Adrenal gland (tissue), 12 donors: Measurements from ENCODE around the gene DYNC1LI1. TPM values are rescaled to one million over a fixed set of nuclear protein-coding genes. Genes with fewer than 3 reads are reported as not detected.

Experiments used
- DNase-seq, 7 donors: peaks; one replicate each; pipeline ENCODE4 v3.0.0-alpha.2; 2019 to 2020
- H3K27ac ChIP-seq, 5 donors: fragments of 200-600 bp; sonication (generic) in 4 of 5; 1 replicate in 3 of 5; 2 replicates in 2 of 5; pipeline versions ENCODE4 v1.5.1 to v1.8.0; 2016 to 2020; ENCODE audit warnings: mild to moderate bottlenecking in 1 of 5
- H3K27me3 ChIP-seq: fragments of 200-600 bp; 2 replicates; pipeline ENCODE4 v1.8.0; 2021
- H3K36me3 ChIP-seq, 2 donors: fragments of 200-600 bp; replicated peaks in 1 of 2; 1 replicate in 1 of 2; 2 replicates in 1 of 2; pipeline versions ENCODE4 v1.5.1 to v1.8.0; 2018 to 2022
- H3K4me1 ChIP-seq, 2 donors: fragments of 200-600 bp; replicated peaks in 1 of 2; 1 replicate in 1 of 2; 2 replicates in 1 of 2; pipeline versions ENCODE4 v1.5.1 to v1.8.0; 2018 to 2021
- H3K4me3 ChIP-seq, 4 donors: fragments of 200-600 bp; sonication (generic) in 3 of 4; one replicate each; pipeline ENCODE4 v1.5.1; 2016 to 2018
- H3K9me3 ChIP-seq, 3 donors: fragments of 200-600 bp; sonication (generic) in 1 of 3; replicated peaks in 1 of 3; 1 replicate in 2 of 3; 2 replicates in 1 of 3; pipeline versions ENCODE4 v1.5.1 to v1.8.0; 2016 to 2021
- CTCF ChIP-seq, 6 experiments: fragments of 450-650 bp in 4 of 6; fragments of 200-600 bp in 2 of 6; sonication (generic) in 1 of 6; IDR thresholded peaks; 1 replicate in 5 of 6; 2 replicates in 1 of 6; pipeline versions ENCODE4 v1.5.1 to v1.8.0; 2016 to 2021; ENCODE audit warnings: antibody characterized with exemption in 6 of 6, mild to moderate bottlenecking in 2 of 6, moderate library complexity in 1 of 6
- POLR2A ChIP-seq, 2 donors: fragments of 450-650 bp; IDR thresholded peaks; one replicate each; pipeline ENCODE4 v1.6.1; 2017; ENCODE audit warnings: antibody characterized with exemption in 2 of 2, mild to moderate bottlenecking in 2 of 2, moderate library complexity in 1 of 2
- WGBS, 4 donors: extraction: QIAGEN DNeasy Blood & Tissue Kit in 2 of 4; methylation state at CpG; one replicate each; pipeline versions ENCODE4 v1.1.5 to v1.1.7; 2013 to 2017; 5-methylcytosine and 5-hydroxymethylcytosine counted together
- intact Hi-C, 2 donors: fragments of 100-400 bp; cut with DNase I; formaldehyde crosslinking; loops; one replicate each; pipeline versions ENCODE4 v1.14.1 to v1.15.0; 2022 to 2023
- polyA plus RNA-seq, 3 donors: library from polyadenylated mRNA; stranded (reverse); fragments of 200-250 nt in 2 of 3; fragments of 350-450 nt in 1 of 3; fragmentation: Illumina TruSeq in 1 of 3; extraction: RNeasy Lipid Tissue Mini Kit (QIAGEN cat#74804) in 1 of 3; gene quantifications; one replicate each; pipeline ENCODE4 v1.2.3, GENCODE V29; 2013 to 2014
- total RNA-seq, 9 donors: library from RNA; depleted of rRNA in 4 of 9; stranded (reverse); fragments of >200 nt in 4 of 9; fragments of 120-200 nt in 1 of 9; fragmentation: NEBNext Ultra II Directional in 1 of 9; extraction: Animal tissue kit (Norgen Biotek cat#: 25700) in 1 of 9; gene quantifications; one replicate each; pipeline versions ENCODE4 v1.1.0 to v1.2.4, GENCODE V29; 2013 to 2023
- donor health status: healthy with polysubstance abuse.
- donor health status: Bipolar disorder and iron deficiency.
- donor health status: DM: yes; HTN: yes; CAD: no.
- donor health status: DM: no; HTN: no; CAD: no.
- donor health status: DM: no; HTN: no; CAD: no.
- donor health status: DM: yes; HTN: yes; CAD: no.

Gene DYNC1LI1
- total and polyA plus RNA-seq, 12 donors, result 9.8 to 63.7 (median 18.1) TPM

GRCh38 chr3:32500231-32500630 lies 70.4 kb downstream of the DYNC1LI1 start:
- no peak for DNase-seq
- WGBS, 4 donors, result 69 to 78% (median 72%) methylated on average over 2 of the region's 2 CpGs
- H3K27me3 ChIP-seq, result no peaks in the 10 kb centered on the region
- peaks cover 4 to 17% of the 10 kb centered on the region in 2 donors for H3K4me1 ChIP-seq
- intact Hi-C loops, result no loop called here
- TF ChIP-seq CTCF (IDR thresholded peaks at IDR 0.05) (no peak), POLR2A (IDR thresholded peaks at IDR 0.05) (no peak)
- H3K4me3 ChIP-seq, result no peak overlapping the region
- H3K27ac ChIP-seq, result no peak overlapping the region
- H3K36me3 ChIP-seq, result no peaks in the 10 kb centered on the region
- no peaks in the 10 kb centered on the region for H3K9me3 ChIP-seq

GRCh38 chr3:32499585-32499984 lies 71.1 kb downstream of the DYNC1LI1 start:
- Histone ChIP-seq H3K4me3 (no peak overlapping the region), H3K27me3 (no peaks in the 10 kb centered on the region), H3K27ac (no peak overlapping the region), H3K4me1 (peaks cover 4 to 17% of the 10 kb centered on the region in 2 donors), H3K9me3 (no peaks in the 10 kb centered on the region), H3K36me3 (no peaks in the 10 kb centered on the region)
- 92 to 98% (median 96%) methylated on average over 2 of the region's 2 CpGs for WGBS, 4 donors
- intact Hi-C loops, result no loop called here
- TF ChIP-seq POLR2A (IDR thresholded peaks at IDR 0.05), result no peak
- TF ChIP-seq CTCF (IDR thresholded peaks at IDR 0.05), result no peak
- DNase-seq, result no peak

GRCh38 chr3:32498992-32499391 lies 71.7 kb downstream of the DYNC1LI1 start:
- Histone ChIP-seq H3K4me1 (peaks cover 4 to 17% of the 10 kb centered on the region in 2 donors), H3K9me3 (no peaks in the 10 kb centered on the region), H3K27me3 (no peaks in the 10 kb centered on the region), H3K27ac (no peak overlapping the region), H3K36me3 (no peaks in the 10 kb centered on the region), H3K4me3 (no peak overlapping the region)
- 92 to 97% (median 93%) methylated on average over 3 of the region's 3 CpGs for WGBS, 4 donors
- TF ChIP-seq POLR2A (IDR thresholded peaks at IDR 0.05) (no peak), CTCF (IDR thresholded peaks at IDR 0.05) (no peak)
- intact Hi-C loops, result no loop called here
- DNase-seq, result no peak

GRCh38 chr3:32498252-32498651 lies 72.4 kb downstream of the DYNC1LI1 start:
- Histone ChIP-seq H3K27ac (peak overlapping the region in 1 of 5 donors; percentile 30), H3K36me3 (no peaks in the 10 kb centered on the region), H3K4me1 (peaks cover 10 to 23% of the 10 kb centered on the region in 2 donors), H3K27me3 (no peaks in the 10 kb centered on the region), H3K9me3 (no peaks in the 10 kb centered on the region), H3K4me3 (no peak overlapping the region)
- WGBS, 4 donors, result 79 to 93% (median 81%) methylated on average over 3 of the region's 3 CpGs
- intact Hi-C loops, result no loop called here
- DNase-seq, result no peak
- TF ChIP-seq POLR2A (IDR thresholded peaks at IDR 0.05) (no peak), CTCF (IDR thresholded peaks at IDR 0.05) (no peak)
